WTC11 (cell line): ENCODE measurements around the gene EGF. TPM values are rescaled to one million over a fixed set of nuclear protein-coding genes. Genes with fewer than 3 reads are reported as not detected.
A peak's percentile ranks its signal among the peaks of the same experiment; 100 is the strongest.

Experiments
- ATAC-seq: fragments of 200-7000 bp; cut with Tn5 transposase; 2 replicates; pipeline ENCODE4 v1.10.0; 2021; ENCODE audit warnings: mild to moderate bottlenecking, moderate library complexity
- CTCF ChIA-PET: fragments of 300-600 bp; sonication (Branson Sonifier 250); formaldehyde crosslinking; loops from one replicate; lab custom pipeline; 2021; ENCODE audit warnings: antibody characterized with exemption; lab: Charles Lee
- POLR2A ChIA-PET: fragments of 350-600 bp; sonication (Branson Sonifier 250); formaldehyde crosslinking; loops from one replicate; lab custom pipeline; 2021; ENCODE audit warnings: antibody characterized with exemption; lab: Charles Lee
- DNase-seq: peaks from one replicate; pipeline ENCODE4 v3.0.0; 2021; ENCODE audit warnings: low spot score
- H3K27ac Mint-ChIP-seq: 2 replicates; pipeline ENCODE4 v1.8.0; 2021; ENCODE audit warnings: mixed read lengths
- H3K27me3 Mint-ChIP-seq: 2 replicates; pipeline ENCODE4 v1.8.0; 2021; ENCODE audit warnings: low read depth, mild to moderate bottlenecking, moderate library complexity, mixed read lengths
- H3K36me3 Mint-ChIP-seq: 2 replicates; pipeline ENCODE4 v1.8.0; 2021; ENCODE audit warnings: mixed read lengths
- H3K4me1 Mint-ChIP-seq: 2 replicates; pipeline ENCODE4 v1.8.0; 2022; ENCODE audit warnings: mixed read lengths
- H3K4me3 Mint-ChIP-seq: 2 replicates; pipeline ENCODE4 v1.8.0; 2021; ENCODE audit warnings: mild to moderate bottlenecking, moderate library complexity, mixed read lengths
- H3K9me3 Mint-ChIP-seq: 2 replicates; pipeline ENCODE4 v1.8.0; 2021; ENCODE audit warnings: mixed read lengths
- ARID4B ChIP-seq: sonication (generic); formaldehyde crosslinking; IDR thresholded peaks from 2 replicates; pipeline ENCODE4 v1.8.0; 2023; ENCODE audit warnings: missing genetic modification reagents, mild to moderate bottlenecking, borderline replicate concordance
- E2F4 ChIP-seq: sonication (generic); formaldehyde crosslinking; IDR thresholded peaks from 2 replicates; pipeline ENCODE4 v1.8.1; 2022; ENCODE audit warnings: low read depth, mild to moderate bottlenecking, moderate library complexity, missing genetic modification reagents, borderline replicate concordance
- HMGXB4 ChIP-seq: sonication (generic); formaldehyde crosslinking; IDR thresholded peaks from 2 replicates; pipeline ENCODE4 v1.8.1; 2023; ENCODE audit warnings: mild to moderate bottlenecking, moderate library complexity, missing genetic modification reagents
- NFYB ChIP-seq: sonication (generic); formaldehyde crosslinking; conservative IDR thresholded peaks from 2 replicates; pipeline ENCODE4 v1.8.0; 2022; ENCODE audit warnings: low read depth, missing genetic modification reagents
- NR2C2 ChIP-seq: sonication (generic); formaldehyde crosslinking; IDR thresholded peaks from 2 replicates; pipeline ENCODE4 v1.8.0; 2022; ENCODE audit warnings: mild to moderate bottlenecking, missing genetic modification reagents
- PRDM15 ChIP-seq: sonication (generic); formaldehyde crosslinking; IDR thresholded peaks from 2 replicates; pipeline ENCODE4 v1.8.0; 2022; ENCODE audit warnings: missing genetic modification reagents
- ZNF121 ChIP-seq: sonication (generic); formaldehyde crosslinking; IDR thresholded peaks from 2 replicates; pipeline ENCODE4 v1.8.0; 2023; ENCODE audit warnings: missing genetic modification reagents
- ZNF232 ChIP-seq: sonication (generic); formaldehyde crosslinking; IDR thresholded peaks from 2 replicates; pipeline ENCODE4 v1.8.0; 2022; ENCODE audit warnings: mild to moderate bottlenecking, missing genetic modification reagents
- total RNA-seq: library from RNA; stranded (reverse); gene quantifications from 3 replicates; pipeline ENCODE4 v1.2.3, GENCODE V29; 2021
- TF ChIP-seq, protein P1 (sequence below): sonication (generic); formaldehyde crosslinking; IDR thresholded peaks from 2 replicates; pipeline ENCODE4 v1.8.1; 2022; ENCODE audit warnings: low read depth, missing genetic modification reagents, borderline replicate concordance

Gene EGF
- total RNA-seq, 1 experiment from 2014 or later: 2.5 TPM

- ChIA-PET CTCF (no interaction called here), POLR2A (no interaction called here)
- ATAC-seq (no peak), DNase-seq (no peak)
- no peak overlapping the region for H3K27ac Mint-ChIP-seq
- no peaks in the 10 kb centered on the region; the same call in 1 of the 2 replicates for H3K36me3 Mint-ChIP-seq
- no peak overlapping the region for H3K4me3 Mint-ChIP-seq
- TF ChIP-seq HMGXB4 (CRISPR knock-in tag) (no peak), NR2C2 (no peak), PRDM15 (CRISPR knock-in tag) (no peak), ZNF232 (no peak), NFYB (CRISPR knock-in tag) (no peak), E2F4 (CRISPR knock-in tag) (no peak), ARID4B (CRISPR knock-in tag) (no peak)
- TF ChIP-seq, protein P1, sequence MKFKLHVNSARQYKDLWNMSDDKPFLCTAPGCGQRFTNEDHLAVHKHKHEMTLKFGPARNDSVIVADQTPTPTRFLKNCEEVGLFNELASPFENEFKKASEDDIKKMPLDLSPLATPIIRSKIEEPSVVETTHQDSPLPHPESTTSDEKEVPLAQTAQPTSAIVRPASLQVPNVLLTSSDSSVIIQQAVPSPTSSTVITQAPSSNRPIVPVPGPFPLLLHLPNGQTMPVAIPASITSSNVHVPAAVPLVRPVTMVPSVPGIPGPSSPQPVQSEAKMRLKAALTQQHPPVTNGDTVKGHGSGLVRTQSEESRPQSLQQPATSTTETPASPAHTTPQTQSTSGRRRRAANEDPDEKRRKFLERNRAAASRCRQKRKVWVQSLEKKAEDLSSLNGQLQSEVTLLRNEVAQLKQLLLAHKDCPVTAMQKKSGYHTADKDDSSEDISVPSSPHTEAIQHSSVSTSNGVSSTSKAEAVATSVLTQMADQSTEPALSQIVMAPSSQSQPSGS (CRISPR knock-in tag): no peak
- no peaks in the 10 kb centered on the region for H3K27me3 Mint-ChIP-seq
- no peaks in the 10 kb centered on the region for H3K4me1 Mint-ChIP-seq
- peaks cover 13% of the 10 kb centered on the region for H3K9me3 Mint-ChIP-seq
These were observed 35.3 kb upstream of the EGF start for GRCh38 chr4:109877400-109877799.

GRCh38 chr4:109878355-109878754 lies 34.3 kb upstream of the EGF start:
- Mint-ChIP-seq H3K27ac (no peak overlapping the region), H3K4me3 (no peak overlapping the region), H3K36me3 (no peaks in the 10 kb centered on the region; the same call in 1 of the 2 replicates), H3K27me3 (no peaks in the 10 kb centered on the region), H3K9me3 (peaks cover 13% of the 10 kb centered on the region), H3K4me1 (no peaks in the 10 kb centered on the region)
- POLR2A ChIA-PET: no interaction called here
- ATAC-seq (no peak), DNase-seq (no peak)
- CTCF ChIA-PET: no interaction called here
- TF ChIP-seq ZNF121 (CRISPR knock-in tag) (peak; percentile 58; the same call in 1 of the 2 replicates), NFYB (CRISPR knock-in tag) (no peak)
